Activated naive CD4-positive, alpha-beta T cell treated with anti-CD3 and anti-CD28 coated beads, Interleukin-2, amount 50 U/mL, for 16 hours (primary cell): ENCODE data around the gene DEGS2.

Source experiments
- DNase-seq: peaks from one replicate; pipeline ENCODE4 v3.0.0-alpha.2; 2020

DEGS2 gene

GRCh38 chr14:100147691-100148464 lies 11.6 kb downstream of the DEGS2 start:
- DNase-seq: no peak

GRCh38 chr14:100147181-100147631 lies 12.2 kb downstream of the DEGS2 start:
- peak; percentile 70 for DNase-seq

- DNase-seq: no peak
Observed at GRCh38 chr14:100146531-100147091, 12.8 kb downstream of the DEGS2 start.

GRCh38 chr14:100145682-100146464 lies 13.6 kb downstream of the DEGS2 start:
- DNase-seq: no peak

- DNase-seq: no peak
Observed at GRCh38 chr14:100144996-100145646, 14.3 kb downstream of the DEGS2 start.

DNA sequence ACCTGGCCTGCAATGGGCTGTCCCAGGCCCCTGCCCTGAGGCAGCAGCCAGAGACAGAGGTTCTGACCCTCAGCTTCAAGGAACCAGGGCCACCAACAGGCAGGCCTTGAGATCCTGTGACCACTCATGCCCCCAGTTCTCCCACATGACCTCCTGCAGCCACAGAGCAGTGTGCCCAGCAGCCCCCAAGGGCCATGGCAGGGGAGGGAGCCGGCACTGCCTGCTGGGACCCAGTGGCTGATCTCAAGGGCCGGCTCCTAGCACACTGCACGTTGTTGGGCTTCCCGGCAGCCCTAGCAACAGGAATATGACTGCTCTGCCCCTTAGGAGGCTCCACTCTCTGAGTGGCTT lies 14.8 kb downstream of the DEGS2 start:
- no peak for DNase-seq

DNA sequence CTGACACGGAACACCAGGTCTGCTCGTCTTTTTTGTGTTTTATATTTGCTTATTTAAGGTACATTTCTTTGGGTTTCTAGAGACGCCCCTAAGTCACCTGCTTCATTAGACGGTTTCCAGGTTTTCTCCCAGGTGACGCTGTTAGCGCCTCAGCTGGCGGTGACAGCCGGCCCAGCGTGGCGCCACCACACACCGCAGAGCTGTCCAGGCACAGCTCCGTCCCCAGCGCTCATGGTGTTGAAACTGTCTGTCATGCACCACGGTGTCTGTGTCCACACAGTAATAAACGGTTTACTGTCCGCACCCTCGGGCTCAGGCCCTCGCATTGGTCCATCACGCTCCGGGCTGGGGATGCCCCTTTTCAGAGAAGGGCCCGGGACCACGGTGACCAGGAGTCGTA lies 15.5 kb downstream of the DEGS2 start:
- DNase-seq: no peak

DNA sequence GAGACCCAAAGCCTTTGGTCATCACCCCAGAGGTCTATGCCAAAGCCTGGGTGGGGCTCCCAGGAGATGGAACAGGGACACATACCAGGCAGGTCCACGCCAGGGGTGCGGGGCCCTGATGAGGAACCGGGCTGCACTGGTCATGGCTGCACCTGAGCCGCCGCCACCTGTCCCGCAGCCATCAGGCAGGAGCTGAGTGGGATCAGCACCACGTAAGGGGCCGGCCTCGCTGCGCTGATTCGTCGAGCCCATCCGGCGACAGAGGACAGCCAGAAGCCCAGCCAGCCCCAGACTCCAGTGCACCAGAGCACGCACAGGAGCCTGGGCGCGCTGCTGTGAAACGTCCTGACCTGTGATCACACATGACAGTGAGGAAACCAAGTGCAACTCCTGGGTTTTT lies 15.9 kb downstream of the DEGS2 start:
- no peak for DNase-seq

DNA sequence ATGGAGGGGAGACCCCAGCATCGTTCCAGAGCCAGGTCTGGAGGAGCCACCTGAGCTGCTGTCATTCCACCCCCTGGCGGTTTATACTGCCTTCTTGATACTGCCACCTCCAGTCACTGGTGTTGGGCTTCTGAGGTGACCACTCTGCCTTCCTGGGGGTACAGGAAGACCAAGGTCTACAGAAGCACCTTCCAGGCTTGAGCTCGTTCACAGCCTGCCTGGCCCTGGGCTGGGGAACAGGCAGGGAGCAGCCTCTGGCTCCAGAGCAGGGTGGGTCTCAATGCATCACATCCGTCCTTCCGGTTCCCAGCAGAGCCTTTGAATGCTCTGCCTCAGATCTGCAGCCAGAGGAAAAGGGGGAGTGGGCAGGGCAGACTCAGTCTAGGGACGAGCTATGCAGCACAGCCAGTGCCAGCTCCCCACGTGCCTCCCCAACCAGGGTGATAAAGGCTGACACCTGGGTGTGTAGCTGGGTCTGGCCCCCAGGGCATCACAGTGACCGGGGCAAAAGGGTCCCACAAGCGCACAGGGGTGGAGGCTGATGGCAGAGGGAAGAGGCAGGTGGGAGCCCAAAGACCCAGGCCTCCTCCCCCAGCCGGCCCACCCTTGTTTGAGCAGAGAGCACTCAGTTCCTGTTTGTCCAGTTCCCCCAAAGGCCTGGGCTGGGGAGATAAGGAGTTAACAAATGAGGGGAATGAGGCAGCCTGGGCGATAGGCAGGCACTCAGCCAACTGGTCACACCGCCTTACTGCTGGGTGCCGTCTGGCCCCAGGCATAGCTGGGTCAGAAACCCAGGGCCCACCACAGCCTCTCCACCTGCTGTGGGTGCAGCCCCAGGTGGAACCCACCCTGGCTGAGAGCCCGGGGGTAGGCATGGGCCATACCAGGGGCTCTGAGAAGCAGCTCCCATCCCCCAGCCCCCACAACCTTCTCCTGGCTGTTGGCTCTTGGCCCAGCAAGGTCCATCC lies 17.1 kb downstream of the DEGS2 start:
- DNase-seq: no peak

- DNase-seq: no peak
Observed at GRCh38 chr14:100141098-100141497, 18.3 kb downstream of the DEGS2 start.

GRCh38 chr14:100140452-100141078 lies 18.9 kb downstream of the DEGS2 start:
- no peak for DNase-seq

DNA sequence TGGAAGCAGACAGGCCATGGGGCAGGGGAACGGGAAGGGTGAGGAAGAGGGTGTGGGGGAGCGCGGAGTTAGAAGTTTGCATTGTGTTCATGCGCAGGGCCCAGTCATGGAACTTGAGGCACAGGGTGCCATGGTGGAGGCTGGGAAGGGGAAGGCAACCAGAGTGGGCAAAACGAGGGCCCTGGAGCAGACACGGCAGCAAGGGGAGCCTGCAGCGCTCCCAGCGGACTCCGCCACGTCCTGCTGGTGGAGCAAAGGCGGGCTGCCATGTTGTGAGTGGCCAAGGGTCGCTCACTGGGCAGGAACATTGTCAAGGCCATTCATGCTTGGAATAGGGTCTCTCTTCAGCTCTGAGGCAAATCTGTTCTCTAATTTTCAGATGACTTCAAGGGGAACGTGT lies 20.5 kb downstream of the DEGS2 start:
- no peak for DNase-seq

DNA sequence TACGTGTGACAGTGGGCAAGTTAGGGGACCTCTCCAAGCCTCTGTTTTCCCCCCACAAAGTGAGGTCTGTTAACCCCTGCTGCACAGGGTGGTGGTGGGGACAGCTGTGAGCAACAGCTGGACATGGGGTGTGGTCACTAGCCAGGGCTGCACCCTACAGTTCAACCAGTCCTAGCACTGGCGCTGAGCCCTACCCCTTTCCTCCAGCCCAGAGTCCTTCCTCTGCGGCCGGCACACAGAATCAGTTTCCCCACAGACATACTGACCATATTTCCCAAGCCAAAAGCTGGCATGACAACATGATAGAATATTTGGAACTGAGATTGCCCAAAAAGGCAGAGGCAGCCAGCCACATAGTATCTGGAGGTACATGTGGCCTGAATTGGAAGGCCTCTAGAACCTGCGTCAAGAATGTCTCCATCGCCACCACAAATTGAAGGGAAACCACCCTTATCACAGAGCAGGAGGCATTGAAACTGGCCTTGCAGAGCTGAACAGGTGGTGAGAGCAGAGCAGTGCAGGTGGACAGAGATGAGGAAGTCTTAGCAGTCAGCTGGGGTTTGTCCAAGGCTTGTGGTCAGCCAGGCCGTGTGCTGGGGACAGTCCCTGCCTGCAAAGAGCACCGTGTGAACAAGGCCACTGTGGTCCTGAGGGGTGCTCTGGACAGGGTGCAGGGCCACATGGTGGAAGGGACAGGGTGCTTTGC lies 21.2 kb downstream of the DEGS2 start:
- no peak for DNase-seq

GRCh38 chr14:100137173-100137572 lies 22.3 kb downstream of the DEGS2 start:
- no peak for DNase-seq

DNA sequence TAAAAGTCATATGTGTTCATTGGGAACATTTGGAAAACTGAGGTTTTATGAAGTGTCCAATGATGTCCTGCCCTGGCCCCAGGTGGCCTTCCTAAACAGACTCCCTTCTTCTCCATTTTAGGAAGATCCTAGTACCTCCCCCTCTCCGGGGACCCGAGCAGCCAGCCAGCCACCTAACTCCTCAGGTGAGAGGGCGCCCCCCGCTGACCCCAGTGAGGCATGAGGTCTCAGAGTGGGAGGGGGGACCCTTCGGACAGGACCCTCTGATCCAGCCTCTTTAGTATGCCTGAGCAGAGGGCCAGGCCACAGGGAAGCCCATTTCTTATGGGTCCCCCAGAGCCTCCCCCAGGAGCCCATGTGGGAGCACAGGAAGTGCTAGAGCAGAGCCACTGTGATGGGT lies 23.7 kb downstream of the DEGS2 start:
- no peak for DNase-seq

DNA sequence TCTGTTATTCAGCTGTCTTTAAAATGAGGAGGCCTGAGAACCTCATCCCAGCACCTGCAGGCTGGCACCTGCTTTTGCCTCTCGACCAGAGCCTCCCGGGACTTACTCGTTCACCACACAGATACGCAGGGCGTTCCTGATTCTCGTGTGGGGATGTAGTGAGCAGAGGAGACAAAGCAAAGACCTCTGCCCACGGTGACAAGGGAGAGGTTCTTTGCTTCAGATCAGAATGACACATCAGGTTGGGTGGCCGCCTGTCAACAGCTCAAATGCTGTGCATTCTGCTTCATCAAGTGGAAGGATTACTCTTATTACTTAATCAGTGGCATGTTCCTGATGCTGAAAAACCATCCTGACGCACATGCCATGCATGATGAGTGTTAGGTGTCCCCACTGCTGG lies 24.4 kb downstream of the DEGS2 start:
- DNase-seq: no peak

GRCh38 chr14:100134586-100134985 lies 24.9 kb downstream of the DEGS2 start:
- no peak for DNase-seq

GRCh38 chr14:100132903-100133510 lies 26.4 kb downstream of the DEGS2 start:
- no peak for DNase-seq

DNA sequence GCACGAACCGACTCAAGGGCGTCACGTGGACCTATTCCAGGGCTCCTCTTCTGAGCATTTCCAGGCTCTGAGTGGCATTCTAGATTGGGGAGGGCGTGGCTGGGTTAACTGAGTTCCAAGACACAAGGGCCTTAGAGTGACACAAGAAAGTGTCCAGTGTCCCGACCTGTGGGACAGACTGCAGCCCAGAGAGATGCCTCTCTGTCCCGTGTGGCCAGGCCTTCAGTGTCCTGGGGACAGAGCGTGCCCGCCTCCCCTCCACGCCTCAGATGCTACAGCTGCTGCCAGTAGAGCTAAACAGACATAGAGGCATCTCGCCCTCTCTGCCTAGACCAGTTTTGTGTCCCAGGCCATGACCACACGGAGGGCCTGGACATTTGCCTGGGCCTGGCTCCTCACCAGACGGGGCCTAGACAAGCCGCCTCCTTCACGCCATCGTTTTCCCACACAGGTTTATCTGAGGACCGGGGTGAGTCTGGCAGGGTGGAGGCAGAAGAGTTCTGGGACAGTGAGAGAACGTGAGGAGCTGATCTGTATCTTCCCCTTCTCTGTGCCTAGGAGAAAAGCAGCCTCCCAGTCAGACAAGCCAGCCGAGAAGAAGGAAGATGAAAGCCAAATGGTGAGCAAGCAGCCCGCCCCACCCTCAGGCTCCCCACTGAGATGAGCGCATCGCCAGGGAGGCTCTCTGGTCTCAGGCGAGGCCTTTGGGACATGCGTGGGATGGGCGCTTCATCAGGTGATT lies 27.1 kb downstream of the DEGS2 start:
- no peak for DNase-seq

GRCh38 chr14:100131181-100131580 lies 28.3 kb downstream of the DEGS2 start:
- DNase-seq: no peak
